ENCODE data around the gene HDHD2. TPM values are rescaled to one million over a fixed set of nuclear protein-coding genes. Genes with fewer than 3 reads are reported as not detected.

HDHD2 gene
- total and polyA plus RNA-seq, 7 donors: 11.5 to 32.9 (median 19.9) TPM

- TF ChIP-seq CTCF (IDR thresholded peaks at IDR 0.05): no peak
- peaks cover 0 to 6% of the 10 kb centered on the region in 2 donors for H3K36me3 ChIP-seq (ENCODE audit: insufficient read depth in 1 of 2, low read depth in 1 of 2)
- no peaks in the 10 kb centered on the region for H3K27me3 ChIP-seq (ENCODE audit: insufficient read depth in 3 of 3, low read length in 2 of 3)
- no peak overlapping the region for H3K27ac ChIP-seq
- H3K4me1 ChIP-seq: peaks cover 18% of the 10 kb centered on the region
- peak overlapping the region; percentile 97 for H3K4me3 ChIP-seq
- DNase-seq (no peak), ATAC-seq (no peak)
- no peaks in the 10 kb centered on the region for H3K9me3 ChIP-seq
- 66 to 72% (median 67%) methylated on average over 13 of the region's 13 CpGs for WGBS, 3 donors
- intact Hi-C loops (cut with DNase I): loop anchor here in 1 of 2 donors (5.0 kb wide), 1 partner anchor 32 kb away; no protein-coding TSS in a partner anchor
Measured at GRCh38 chr18:47174545-47175116, 24.3 kb upstream of the HDHD2 start.

- H3K4me3 ChIP-seq: no peak overlapping the region
- peaks cover 0 to 6% of the 10 kb centered on the region in 2 donors for H3K36me3 ChIP-seq (ENCODE audit: insufficient read depth in 1 of 2, low read depth in 1 of 2)
- no peak for ATAC-seq
- H3K27ac ChIP-seq: no peak overlapping the region
- H3K9me3 ChIP-seq: no peaks in the 10 kb centered on the region
- intact Hi-C loops (cut with DNase I): no loop called here
- TF ChIP-seq CTCF (IDR thresholded peaks at IDR 0.05): no peak
- DNase-seq: no peak
- no peaks in the 10 kb centered on the region for H3K27me3 ChIP-seq (ENCODE audit: insufficient read depth in 3 of 3, low read length in 2 of 3)
- WGBS, 3 donors: 82 to 90% (median 84%) methylated on average over 2 of the region's 2 CpGs
- H3K4me1 ChIP-seq: peaks cover 18% of the 10 kb centered on the region
Measured at GRCh38 chr18:47172476-47172875, 22.2 kb upstream of the HDHD2 start.

- intact Hi-C loops (cut with DNase I): no loop called here
- 53 to 78% (median 71%) methylated on average over 1 of the region's 1 CpG for WGBS, 3 donors
- H3K27me3 ChIP-seq (ENCODE audit: insufficient read depth in 3 of 3, low read length in 2 of 3): no peaks in the 10 kb centered on the region
- H3K4me1 ChIP-seq: peaks cover 6% of the 10 kb centered on the region
- no peak overlapping the region for H3K4me3 ChIP-seq
- peaks cover 0 to 6% of the 10 kb centered on the region in 2 donors for H3K36me3 ChIP-seq (ENCODE audit: insufficient read depth in 1 of 2, low read depth in 1 of 2)
- no peak overlapping the region for H3K27ac ChIP-seq
- DNase-seq (no peak), ATAC-seq (no peak)
- TF ChIP-seq CTCF (IDR thresholded peaks at IDR 0.05): no peak
- no peaks in the 10 kb centered on the region for H3K9me3 ChIP-seq
Measured at GRCh38 chr18:47168913-47169312, 18.6 kb upstream of the HDHD2 start.

GRCh38 chr18:47168509-47168908, 18.2 kb upstream of the HDHD2 start:
- no peaks in the 10 kb centered on the region for H3K9me3 ChIP-seq
- H3K4me3 ChIP-seq: no peak overlapping the region
- intact Hi-C loops (cut with DNase I): no loop called here
- H3K4me1 ChIP-seq: peaks cover 5% of the 10 kb centered on the region
- DNase-seq (no peak), ATAC-seq (no peak)
- no peaks in the 10 kb centered on the region for H3K27me3 ChIP-seq (ENCODE audit: insufficient read depth in 3 of 3, low read length in 2 of 3)
- peaks cover 0 to 6% of the 10 kb centered on the region in 2 donors for H3K36me3 ChIP-seq (ENCODE audit: insufficient read depth in 1 of 2, low read depth in 1 of 2)
- no peak overlapping the region for H3K27ac ChIP-seq
- no peak for TF ChIP-seq CTCF (IDR thresholded peaks at IDR 0.05)

GRCh38 chr18:47166294-47166693, 16.0 kb upstream of the HDHD2 start:
- no peak overlapping the region for H3K27ac ChIP-seq
- H3K4me3 ChIP-seq: no peak overlapping the region
- peak in 2 of 4 donors; percentile 21 to 28 for ATAC-seq
- no peaks in the 10 kb centered on the region for H3K4me1 ChIP-seq
- intact Hi-C loops (cut with DNase I): no loop called here
- H3K36me3 ChIP-seq (ENCODE audit: insufficient read depth in 1 of 2, low read depth in 1 of 2): no peaks in the 10 kb centered on the region
- DNase-seq: no peak
- TF ChIP-seq CTCF (IDR thresholded peaks at IDR 0.05): no peak
- 78 to 90% (median 82%) methylated on average over 2 of the region's 2 CpGs for WGBS, 3 donors
- H3K27me3 ChIP-seq (ENCODE audit: insufficient read depth in 3 of 3, low read length in 2 of 3): no peaks in the 10 kb centered on the region
- no peaks in the 10 kb centered on the region for H3K9me3 ChIP-seq
